WTC11 (cell line): ENCODE measurements around the gene DPCD. TPM values are rescaled to one million over a fixed set of nuclear protein-coding genes. Genes with fewer than 3 reads are reported as not detected.

ENCODE experiments used
- ATAC-seq: fragments of 200-7000 bp; cut with Tn5 transposase; 2 replicates; pipeline ENCODE4 v1.10.0; 2021; ENCODE audit warnings: mild to moderate bottlenecking, moderate library complexity
- CTCF ChIA-PET: fragments of 300-600 bp; sonication (Branson Sonifier 250); formaldehyde crosslinking; loops from one replicate; lab custom pipeline; 2021; ENCODE audit warnings: antibody characterized with exemption; lab: Charles Lee
- POLR2A ChIA-PET: fragments of 350-600 bp; sonication (Branson Sonifier 250); formaldehyde crosslinking; loops from one replicate; lab custom pipeline; 2021; ENCODE audit warnings: antibody characterized with exemption; lab: Charles Lee
- DNase-seq: peaks from one replicate; pipeline ENCODE4 v3.0.0; 2021; ENCODE audit warnings: low spot score
- H3K27ac Mint-ChIP-seq: 2 replicates; pipeline ENCODE4 v1.8.0; 2021; ENCODE audit warnings: mixed read lengths
- H3K27me3 Mint-ChIP-seq: 2 replicates; pipeline ENCODE4 v1.8.0; 2021; ENCODE audit warnings: low read depth, mild to moderate bottlenecking, moderate library complexity, mixed read lengths
- H3K36me3 Mint-ChIP-seq: 2 replicates; pipeline ENCODE4 v1.8.0; 2021; ENCODE audit warnings: mixed read lengths
- H3K4me1 Mint-ChIP-seq: 2 replicates; pipeline ENCODE4 v1.8.0; 2022; ENCODE audit warnings: mixed read lengths
- H3K4me3 Mint-ChIP-seq: 2 replicates; pipeline ENCODE4 v1.8.0; 2021; ENCODE audit warnings: mild to moderate bottlenecking, moderate library complexity, mixed read lengths
- H3K9me3 Mint-ChIP-seq: 2 replicates; pipeline ENCODE4 v1.8.0; 2021; ENCODE audit warnings: mixed read lengths
- E2F5 ChIP-seq: sonication (generic); formaldehyde crosslinking; IDR thresholded peaks from 2 replicates; pipeline ENCODE4 v1.8.1; 2022; ENCODE audit warnings: mild to moderate bottlenecking, moderate library complexity, missing genetic modification reagents
- ETV6 ChIP-seq: sonication (generic); formaldehyde crosslinking; IDR thresholded peaks from 2 replicates; pipeline ENCODE4 v1.8.1; 2022; ENCODE audit warnings: mild to moderate bottlenecking, missing genetic modification reagents
- FOXK1 ChIP-seq: sonication (generic); formaldehyde crosslinking; IDR thresholded peaks from 2 replicates; pipeline ENCODE4 v1.8.0; 2022; ENCODE audit warnings: mild to moderate bottlenecking, moderate library complexity, missing genetic modification reagents
- FOXP1 ChIP-seq: sonication (generic); formaldehyde crosslinking; IDR thresholded peaks from 2 replicates; pipeline ENCODE4 v1.8.0; 2022; ENCODE audit warnings: missing genetic modification reagents, mild to moderate bottlenecking, moderate library complexity, borderline replicate concordance
- FOXP4 ChIP-seq: sonication (generic); formaldehyde crosslinking; IDR thresholded peaks from 2 replicates; pipeline ENCODE4 v1.8.0; 2022; ENCODE audit warnings: mild to moderate bottlenecking, missing genetic modification reagents
- MAX ChIP-seq: sonication (generic); formaldehyde crosslinking; IDR thresholded peaks from 2 replicates; pipeline ENCODE4 v1.8.0; 2022; ENCODE audit warnings: mild to moderate bottlenecking, missing genetic modification reagents
- PREB ChIP-seq: sonication (generic); formaldehyde crosslinking; IDR thresholded peaks from 2 replicates; pipeline ENCODE4 v1.8.1; 2022; ENCODE audit warnings: mild to moderate bottlenecking, missing genetic modification reagents, moderate library complexity, borderline replicate concordance
- SMAD3 ChIP-seq: sonication (generic); formaldehyde crosslinking; IDR thresholded peaks from 2 replicates; pipeline ENCODE4 v1.8.0; 2022; ENCODE audit warnings: missing genetic modification reagents, mild to moderate bottlenecking, borderline replicate concordance
- STAT6 ChIP-seq: sonication (generic); formaldehyde crosslinking; conservative IDR thresholded peaks from 2 replicates; pipeline ENCODE4 v1.8.1; 2023; ENCODE audit warnings: mild to moderate bottlenecking, low read depth, missing genetic modification reagents, moderate library complexity
- TCF7 ChIP-seq: sonication (generic); formaldehyde crosslinking; IDR thresholded peaks from 2 replicates; pipeline ENCODE4 v1.8.0; 2022; ENCODE audit warnings: mild to moderate bottlenecking, low read depth, missing genetic modification reagents, moderate library complexity
- TEAD1 ChIP-seq: sonication (generic); formaldehyde crosslinking; IDR thresholded peaks from 2 replicates; pipeline ENCODE4 v1.8.0; 2022; ENCODE audit warnings: mild to moderate bottlenecking, missing genetic modification reagents
- USF2 ChIP-seq: sonication (generic); formaldehyde crosslinking; IDR thresholded peaks from 2 replicates; pipeline ENCODE4 v1.8.1; 2023; ENCODE audit warnings: mild to moderate bottlenecking, missing genetic modification reagents, moderate library complexity
- ZNF232 ChIP-seq: sonication (generic); formaldehyde crosslinking; IDR thresholded peaks from 2 replicates; pipeline ENCODE4 v1.8.0; 2022; ENCODE audit warnings: mild to moderate bottlenecking, missing genetic modification reagents
- ZNF423 ChIP-seq: fragments of 250-450 bp; sonication (Bioruptor Pico); IDR thresholded peaks from 2 replicates; pipeline ENCODE4 v2.1.2; 2022; ENCODE audit warnings: mild to moderate bottlenecking, moderate library complexity
- ZNF425 ChIP-seq: fragments of 250-450 bp; sonication (Bioruptor Pico); conservative IDR thresholded peaks from 2 replicates; pipeline ENCODE4 v1.9.0; 2021; ENCODE audit warnings: mild to moderate bottlenecking
- total RNA-seq: library from RNA; stranded (reverse); gene quantifications from 3 replicates; pipeline ENCODE4 v1.2.3, GENCODE V29; 2021

DPCD gene
- total RNA-seq, 1 experiment from 2014 or later = 21.8 TPM

GRCh38 chr10:101644002-101644401 lies 55.9 kb downstream of the DPCD start:
- H3K36me3 Mint-ChIP-seq = peaks cover 19% of the 10 kb centered on the region; the same call in 1 of the 2 replicates
- ChIA-PET CTCF (interaction anchor here (0.5 to 3.8 kb wide), 10 partner anchors 16 to 173 kb away, joined by 3 to 19 read pairs (median 4); no protein-coding TSS in a partner anchor), POLR2A (interaction anchor here (0.5 to 0.8 kb wide), 2 partner anchors 8 to 26 kb away, joined by 3 read pairs; no protein-coding TSS in a partner anchor)
- peak overlapping the region; percentile 93 for H3K27ac Mint-ChIP-seq
- H3K4me1 Mint-ChIP-seq = peaks cover 40% of the 10 kb centered on the region
- H3K27me3 Mint-ChIP-seq = no peaks in the 10 kb centered on the region
- ATAC-seq = peak; percentile 92
- TF ChIP-seq ETV6 (peak; percentile 83; the same call in 1 of the 2 replicates), E2F5 (CRISPR knock-in tag) (no peak), MAX (CRISPR knock-in tag) (0 out of 2 replicates have a peak, but pooled peaks have one; percentile 4), USF2 (CRISPR knock-in tag) (no peak), FOXK1 (CRISPR knock-in tag) (peak; percentile 25; the same call in 1 of the 2 replicates), ZNF232 (CRISPR knock-in tag) (peak; percentile 67; the same call in 1 of the 2 replicates), FOXP4 (CRISPR knock-in tag) (peak; percentile 76; the same call in 1 of the 2 replicates), ZNF423 (CRISPR knock-in tag) (peak; percentile 87), TEAD1 (peak; percentile 24; the same call in 1 of the 2 replicates)
- peak; percentile 59 for DNase-seq
- no peaks in the 10 kb centered on the region for H3K9me3 Mint-ChIP-seq
- peak overlapping the region; percentile 11; the same call in 1 of the 2 replicates for H3K4me3 Mint-ChIP-seq

- peaks cover 45% of the 10 kb centered on the region for H3K4me1 Mint-ChIP-seq
- ChIA-PET CTCF (interaction anchor here (2.8 to 3.8 kb wide), 2 partner anchors 43 to 135 kb away, joined by 12 to 19 read pairs; no protein-coding TSS in a partner anchor), POLR2A (no interaction called here)
- H3K27ac Mint-ChIP-seq = 0 out of 2 replicates have a peak overlapping the region, but pooled peaks have one; percentile 87
- no peaks in the 10 kb centered on the region for H3K27me3 Mint-ChIP-seq
- H3K36me3 Mint-ChIP-seq = peaks cover 12% of the 10 kb centered on the region; the same call in 1 of the 2 replicates
- ATAC-seq (no peak), DNase-seq (no peak)
- H3K9me3 Mint-ChIP-seq = no peaks in the 10 kb centered on the region
- no peak overlapping the region for H3K4me3 Mint-ChIP-seq
- TF ChIP-seq FOXP1 (CRISPR knock-in tag) = no peak
- TF ChIP-seq TCF7 (CRISPR knock-in tag) = no peak
- no peak for TF ChIP-seq SMAD3 (CRISPR knock-in tag)
Measured at GRCh38 chr10:101645659-101646058, 57.5 kb downstream of the DPCD start.

GRCh38 chr10:101646364-101646763 lies 58.2 kb downstream of the DPCD start:
- Mint-ChIP-seq H3K4me1 (peaks cover 48% of the 10 kb centered on the region), H3K36me3 (peaks cover 12% of the 10 kb centered on the region; the same call in 1 of the 2 replicates), H3K9me3 (no peaks in the 10 kb centered on the region), H3K27ac (no peak overlapping the region), H3K27me3 (no peaks in the 10 kb centered on the region), H3K4me3 (no peak overlapping the region)
- ChIA-PET CTCF (interaction anchor here (2.8 to 3.8 kb wide), 2 partner anchors 44 to 134 kb away, joined by 12 to 19 read pairs; no protein-coding TSS in a partner anchor), POLR2A (no interaction called here)
- ATAC-seq (no peak), DNase-seq (no peak)
- TF ChIP-seq STAT6 (CRISPR knock-in tag) (no peak), FOXP4 (CRISPR knock-in tag) (no peak), PREB (CRISPR knock-in tag) (no peak), ZNF425 (CRISPR knock-in tag) (no peak)
